Activated CD8-positive, alpha-beta memory T cell treated with anti-CD3 and anti-CD28 coated beads, Interleukin-2, amount 50 U/mL, for 48 hours (primary cell): ENCODE results near the gene PTDSS2.

Experiments used
- DNase-seq: peaks from one replicate; pipeline ENCODE4 v3.0.0-alpha.2; 2020

PTDSS2 gene

GRCh38 chr11:471468-472145, 21.5 kb downstream of the PTDSS2 start:
- DNase-seq = no peak

- DNase-seq = no peak
Measured at GRCh38 chr11:472272-472671, 22.2 kb downstream of the PTDSS2 start.

GRCh38 chr11:472816-473215, 22.7 kb downstream of the PTDSS2 start:
- DNase-seq = no peak

DNA sequence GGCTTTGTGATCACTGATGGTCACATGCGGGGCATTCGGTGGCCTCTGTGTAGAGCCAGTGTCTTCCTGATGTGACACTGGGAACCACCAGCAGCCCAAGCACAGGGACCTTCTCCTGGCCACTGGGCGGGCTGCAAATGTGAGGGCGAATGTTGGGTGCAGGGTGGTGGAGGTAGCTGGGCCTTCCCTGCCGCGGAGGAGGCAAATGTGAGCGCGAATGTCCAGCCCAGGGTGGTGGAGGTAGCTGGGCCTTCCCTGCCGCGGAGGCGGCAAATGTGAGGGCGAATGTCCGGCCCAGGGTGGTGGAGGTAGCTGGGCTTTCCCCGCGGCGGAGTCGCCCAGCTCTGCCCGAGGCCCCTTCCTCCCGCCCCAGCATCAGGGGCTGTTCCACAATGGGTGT, 23.3 kb downstream of the PTDSS2 start:
- no peak for DNase-seq

DNA sequence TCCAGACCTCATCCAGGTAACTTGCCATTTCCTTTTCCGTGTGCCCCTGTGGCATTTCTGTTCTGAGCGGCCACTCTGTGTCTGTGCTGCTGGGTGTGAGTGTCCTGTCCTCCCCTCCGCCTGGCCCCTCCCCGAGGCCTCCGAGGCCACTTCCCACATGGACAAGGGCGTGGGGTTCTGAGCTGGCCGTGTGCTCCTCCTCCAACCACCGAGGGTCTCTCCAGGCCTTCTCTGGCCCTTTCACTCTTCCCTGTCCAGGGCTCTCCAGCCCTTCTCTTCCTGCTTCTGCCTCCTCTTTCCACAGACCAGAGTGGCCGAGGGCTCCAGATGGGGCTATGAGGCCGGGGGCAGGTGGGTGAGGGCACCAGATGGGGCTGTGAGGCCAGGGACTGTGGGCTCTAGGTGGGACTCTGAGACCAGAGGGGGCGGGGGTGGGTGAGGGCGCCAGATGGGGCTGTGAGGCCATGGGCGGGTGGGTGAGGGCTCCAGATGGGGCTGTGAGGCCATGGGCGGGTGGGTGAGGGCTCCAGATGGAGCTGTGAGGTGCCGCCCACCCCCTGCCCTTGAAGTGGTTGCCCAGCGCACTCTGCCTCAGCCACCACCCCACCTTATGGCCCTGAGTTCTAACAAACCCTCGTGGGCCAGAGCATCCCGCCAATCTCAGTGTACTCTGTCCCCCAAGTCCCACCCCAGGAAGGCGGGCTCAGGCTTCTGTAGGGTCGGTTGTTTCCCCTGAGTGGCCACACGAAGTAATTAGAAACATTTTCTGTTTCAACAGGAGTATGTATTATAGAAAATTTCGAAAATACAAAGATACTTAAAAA, 24.1 kb downstream of the PTDSS2 start:
- DNase-seq = no peak

DNA sequence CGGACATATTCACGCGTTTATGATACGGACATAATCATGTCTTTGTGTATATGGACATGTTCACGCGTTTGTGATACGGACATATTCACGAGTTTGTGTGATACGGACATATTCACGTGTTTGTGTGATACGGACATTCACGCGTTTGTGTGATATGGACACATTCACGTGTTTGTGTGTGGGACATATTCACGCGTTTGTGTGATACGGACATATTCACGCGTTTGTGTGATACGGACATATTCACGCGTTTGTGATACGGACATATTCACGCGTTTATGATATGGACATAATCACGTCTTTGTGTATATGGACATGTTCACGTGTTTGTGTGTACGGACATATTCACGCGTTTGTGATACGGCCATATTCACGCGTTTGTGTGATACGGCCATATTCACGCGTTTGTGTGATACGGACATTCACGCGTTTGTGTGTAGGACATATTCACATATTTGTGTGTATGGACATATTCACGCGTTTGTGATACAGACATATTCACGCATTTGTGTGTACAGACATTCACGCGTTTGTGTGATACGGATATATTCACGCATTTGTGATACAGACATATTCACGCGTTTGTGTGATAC, 24.9 kb downstream of the PTDSS2 start:
- no peak for DNase-seq

DNA sequence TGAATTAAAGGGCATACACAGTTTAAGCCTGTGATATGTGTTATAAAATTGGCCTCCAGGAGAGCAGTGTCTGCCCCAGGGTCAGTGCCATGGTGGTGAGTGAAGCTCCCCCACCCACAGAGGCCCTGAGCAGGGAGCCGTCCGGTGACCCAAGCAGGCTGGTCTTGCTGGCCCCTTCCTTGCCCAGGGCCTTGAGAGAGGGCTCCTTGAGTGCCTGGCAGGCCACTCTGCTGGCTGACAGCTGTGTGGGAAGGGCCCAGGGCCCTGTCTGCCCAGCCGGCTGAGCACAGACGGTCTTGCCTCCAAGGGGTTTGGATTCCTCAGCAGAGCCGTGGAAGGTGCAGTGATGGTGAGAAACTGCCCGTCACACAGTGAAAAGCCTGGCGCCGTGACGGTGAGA, 25.9 kb downstream of the PTDSS2 start:
- no peak for DNase-seq

- no peak for DNase-seq
Measured at GRCh38 chr11:476416-476815, 26.3 kb downstream of the PTDSS2 start.

GRCh38 chr11:477052-477715, 27.1 kb downstream of the PTDSS2 start:
- DNase-seq = no peak

GRCh38 chr11:479311-479710, 29.2 kb downstream of the PTDSS2 start:
- DNase-seq = no peak

- DNase-seq = no peak
Measured at GRCh38 chr11:484616-485015, 34.5 kb downstream of the PTDSS2 start.

- DNase-seq = no peak
Measured at GRCh38 chr11:486189-486588, 36.1 kb downstream of the PTDSS2 start.

GRCh38 chr11:487571-488021, 37.5 kb downstream of the PTDSS2 start:
- DNase-seq = no peak

- no peak for DNase-seq
Measured at GRCh38 chr11:488062-488461, 38.0 kb downstream of the PTDSS2 start.

GRCh38 chr11:488579-488978, 38.5 kb downstream of the PTDSS2 start:
- no peak for DNase-seq

DNA sequence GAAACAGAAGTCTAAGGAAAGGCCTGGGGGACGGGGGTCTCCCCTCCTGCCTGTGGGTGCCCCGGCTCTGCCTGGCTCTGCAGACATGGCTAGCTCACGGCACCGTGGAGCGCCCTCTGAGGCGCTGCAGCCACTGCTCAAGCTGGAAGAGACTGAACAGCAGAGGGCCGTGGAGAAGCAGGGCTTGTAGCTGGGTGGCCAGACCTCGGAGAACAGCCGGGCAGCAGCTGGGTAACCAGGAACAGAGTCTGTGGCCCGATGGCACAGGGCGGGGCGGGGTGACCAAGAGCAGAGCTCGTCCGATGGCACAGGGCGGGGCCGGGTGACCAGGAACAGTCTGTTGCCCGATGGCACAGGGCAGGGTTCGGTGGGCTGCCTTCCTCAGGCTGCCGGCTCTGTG, 38.9 kb downstream of the PTDSS2 start:
- DNase-seq = no peak

DNA sequence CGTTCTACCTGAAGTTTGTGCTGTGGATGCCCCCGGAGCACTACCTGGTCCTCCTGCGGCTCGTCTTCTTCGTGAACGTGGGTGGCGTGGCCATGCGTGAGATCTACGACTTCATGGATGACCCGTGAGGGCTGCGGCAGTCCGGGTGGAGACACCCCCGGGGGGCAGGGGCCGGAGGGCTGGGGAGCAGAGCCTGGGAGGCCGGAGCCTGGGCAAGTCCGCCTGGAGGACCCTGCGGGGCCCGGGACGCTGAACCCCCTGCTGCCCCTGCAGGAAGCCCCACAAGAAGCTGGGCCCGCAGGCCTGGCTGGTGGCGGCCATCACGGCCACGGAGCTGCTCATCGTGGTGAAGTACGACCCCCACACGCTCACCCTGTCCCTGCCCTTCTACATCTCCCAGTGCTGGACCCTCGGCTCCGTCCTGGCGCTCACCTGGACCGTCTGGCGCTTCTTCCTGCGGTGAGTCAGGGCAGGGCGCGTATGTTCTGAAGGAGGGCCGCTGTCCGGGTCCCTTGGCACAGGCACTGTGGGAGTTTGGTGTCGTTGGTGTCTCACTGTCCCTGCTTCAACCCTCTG, 39.6 kb downstream of the PTDSS2 start:
- DNase-seq = no peak

- DNase-seq = no peak
Measured at GRCh38 chr11:490186-490929, 40.3 kb downstream of the PTDSS2 start.

DNA sequence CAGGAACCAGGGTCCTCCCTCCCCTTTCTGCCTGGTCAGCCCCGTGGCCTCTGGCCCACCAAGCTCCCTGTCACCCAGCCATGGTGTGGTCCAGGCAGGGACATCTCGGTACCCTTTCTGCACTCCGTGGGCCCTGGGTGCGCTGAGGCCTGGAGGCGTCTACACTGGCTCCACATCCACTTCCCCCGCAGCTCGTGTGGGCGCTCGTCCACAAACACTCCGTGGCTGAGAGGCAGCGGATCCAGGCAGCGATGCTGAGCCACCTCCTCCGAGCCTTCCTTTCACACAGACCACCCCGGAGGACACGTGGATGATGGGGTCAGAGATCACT, 40.8 kb downstream of the PTDSS2 start:
- DNase-seq = no peak

DNA sequence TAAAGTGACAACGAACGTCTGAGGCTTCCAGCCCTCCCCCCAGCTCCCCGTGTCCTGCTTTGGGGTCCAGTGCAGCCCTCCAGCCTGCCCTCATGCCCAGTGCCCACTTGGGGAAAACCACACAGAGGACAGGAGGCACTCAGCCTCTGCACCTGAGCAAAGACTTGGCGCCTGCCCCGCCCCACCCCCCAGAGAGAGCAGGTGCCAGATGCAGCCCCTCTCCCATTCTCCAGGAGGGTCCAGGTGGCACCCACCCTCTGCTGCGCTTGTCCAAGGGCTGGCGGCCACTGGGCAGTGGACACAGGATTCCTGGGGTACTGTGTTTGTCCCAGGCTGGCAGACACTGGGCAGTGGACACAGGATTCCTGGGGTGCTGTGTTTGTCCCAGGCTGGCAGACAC, 41.3 kb downstream of the PTDSS2 start:
- DNase-seq = no peak

DNA sequence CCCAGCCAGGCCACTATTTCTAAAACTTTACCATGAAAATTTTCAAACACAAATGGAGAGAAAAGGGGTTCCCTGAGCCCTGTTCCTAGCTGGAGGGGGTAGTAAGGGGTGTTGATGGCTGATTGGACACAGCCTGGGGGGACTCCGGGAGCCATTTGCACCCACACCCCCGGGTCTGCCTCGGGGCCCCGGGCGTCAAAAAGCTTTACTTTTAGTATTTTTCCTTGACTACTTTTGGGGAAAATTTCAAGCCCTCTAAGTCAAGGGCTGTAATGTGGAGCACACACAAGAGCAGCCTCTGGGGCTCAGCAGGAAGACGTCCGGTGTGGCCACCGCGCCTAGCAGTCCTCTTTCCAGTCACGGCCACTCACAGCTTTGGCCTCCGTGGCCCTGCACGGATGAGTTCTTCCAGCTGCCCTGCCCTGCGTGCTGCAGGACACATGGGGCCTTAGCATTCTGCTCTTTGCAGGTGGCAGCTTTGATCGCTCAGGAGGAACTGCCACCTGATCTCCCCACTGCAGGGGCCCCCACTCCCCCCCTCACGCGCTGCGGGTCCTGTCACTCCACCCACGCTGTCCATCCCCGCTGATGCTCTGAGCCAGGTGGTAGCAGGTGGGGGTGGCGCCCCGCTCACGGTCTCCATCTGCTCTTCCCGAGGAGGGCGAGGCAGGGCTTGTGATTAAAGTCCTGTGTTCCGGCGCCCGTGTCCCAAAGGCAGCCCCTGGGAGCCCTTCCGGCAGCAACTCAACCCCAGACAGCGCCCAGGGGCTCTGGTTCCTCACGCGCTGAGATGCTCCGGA, 42.5 kb downstream of the PTDSS2 start:
- DNase-seq = no peak
